HepG2 (cell line): Measurements from ENCODE around the gene OSBPL5. TPM values are rescaled to one million over a fixed set of nuclear protein-coding genes. Genes with fewer than 3 reads are reported as not detected.

Source experiments
- BORCS8-MEF2B ChIP-seq: sonication (generic); formaldehyde crosslinking; IDR thresholded peaks from 2 replicates; pipeline ENCODE4 v1.8.0; 2022; ENCODE audit warnings: mild to moderate bottlenecking, missing genetic modification reagents
- CBX1 ChIP-seq: IDR thresholded peaks from one replicate; pipeline ENCODE4 v1.6.1; 2016; ENCODE audit warnings: antibody characterized with exemption, low read depth
- ELF3 ChIP-seq: IDR thresholded peaks from 2 replicates; pipeline ENCODE4 v1.6.1; 2016; ENCODE audit warnings: missing genetic modification reagents, missing compliant biosample characterization
- GATA4 ChIP-seq: sonication (generic); IDR thresholded peaks from 2 replicates; pipeline ENCODE4 v1.6.1; 2016; ENCODE audit warnings: antibody characterized with exemption, low read depth, borderline replicate concordance
- IKZF4 ChIP-seq: sonication (generic); formaldehyde crosslinking; IDR thresholded peaks from 2 replicates; pipeline ENCODE4 v1.5.1; 2020; ENCODE audit warnings: borderline replicate concordance, mild to moderate bottlenecking, low read depth, missing genetic modification reagents; ENCODE audit errors: not compliant biosample characterization
- PRPF4 ChIP-seq: fragments of 200-400 bp; formaldehyde crosslinking; IDR thresholded peaks from 2 replicates; pipeline ENCODE4 v1.6.1; 2016; ENCODE audit warnings: low read length, low read depth; ENCODE audit not compliant: poor library complexity, severe bottlenecking
- ZBTB21 ChIP-seq: sonication (generic); formaldehyde crosslinking; IDR thresholded peaks from 2 replicates; pipeline ENCODE4 v1.4.0; 2020; ENCODE audit warnings: missing genetic modification reagents
- ZBTB49 ChIP-seq: sonication (generic); formaldehyde crosslinking; IDR thresholded peaks from 2 replicates; pipeline ENCODE4 v1.4.0; 2020; ENCODE audit warnings: missing genetic modification reagents, borderline replicate concordance
- ZKSCAN8 ChIP-seq: IDR thresholded peaks from 2 replicates; pipeline ENCODE4 v1.6.1; 2016; ENCODE audit warnings: borderline replicate concordance, missing genetic modification reagents, missing compliant biosample characterization
- ZNF333 ChIP-seq: sonication (generic); formaldehyde crosslinking; IDR thresholded peaks from 2 replicates; pipeline ENCODE4 v1.4.0; 2020; ENCODE audit warnings: mild to moderate bottlenecking, missing genetic modification reagents, borderline replicate concordance
- ZNF446 ChIP-seq: sonication (generic); formaldehyde crosslinking; IDR thresholded peaks from 2 replicates; pipeline ENCODE4 v1.5.0; 2020; ENCODE audit warnings: mild to moderate bottlenecking, missing genetic modification reagents
- ZNF607 ChIP-seq: sonication (generic); formaldehyde crosslinking; IDR thresholded peaks from 2 replicates; pipeline ENCODE4 v1.5.1; 2020; ENCODE audit warnings: missing genetic modification reagents, mild to moderate bottlenecking, borderline replicate concordance
- ZNF713 ChIP-seq: sonication (generic); formaldehyde crosslinking; IDR thresholded peaks from 2 replicates; pipeline ENCODE4 v1.4.0; 2020; ENCODE audit warnings: mild to moderate bottlenecking, missing genetic modification reagents
- ZNF879 ChIP-seq: sonication (generic); formaldehyde crosslinking; IDR thresholded peaks from 2 replicates; pipeline ENCODE4 v1.8.1; 2023; ENCODE audit warnings: missing genetic modification reagents
- polyA plus RNA-seq, 8 experiments: library from polyadenylated mRNA; depleted of rRNA in 3 of 8; stranded (reverse) in 7 of 8; unstranded in 1 of 8; fragments of >200 nt; fragmentation: Illumina TruSeq in 4 of 8; extraction: Trizol in 4 of 8; gene quantifications; 2 replicates each; pipeline versions ENCODE4 v1.2.1 to v1.2.3, GENCODE V29; 2011 to 2016; ENCODE audit warnings: low read depth in 4 of 8, missing spikeins in 1 of 8, mixed read lengths in 1 of 8; ENCODE audit not compliant: insufficient read depth in 1 of 8
- total RNA-seq, 5 experiments: library from RNA; depleted of rRNA; stranded (reverse); fragments of >200 nt; fragmentation: Illumina TruSeq; extraction: Trizol; gene quantifications; 2 replicates each; pipeline ENCODE4 v1.2.3, GENCODE V29; 2016; ENCODE audit warnings: low read depth in 1 of 5
- TF ChIP-seq, protein P1 (sequence below): sonication (generic); formaldehyde crosslinking; IDR thresholded peaks from 2 replicates; pipeline ENCODE4 v1.4.0; 2020; ENCODE audit warnings: missing genetic modification reagents, borderline replicate concordance
- TF ChIP-seq, protein P2 (sequence below): sonication (generic); formaldehyde crosslinking; IDR thresholded peaks from 2 replicates; pipeline ENCODE4 v1.8.1; 2023; ENCODE audit warnings: mild to moderate bottlenecking, moderate library complexity, missing genetic modification reagents
- TF ChIP-seq, protein P3 (sequence below): sonication (generic); formaldehyde crosslinking; IDR thresholded peaks from 2 replicates; pipeline ENCODE4 v1.5.0; 2020; ENCODE audit warnings: missing genetic modification reagents
- TF ChIP-seq, protein P4 (sequence below): sonication (generic); formaldehyde crosslinking; IDR thresholded peaks from 2 replicates; pipeline ENCODE4 v1.4.0; 2020; ENCODE audit warnings: missing genetic modification reagents, mild to moderate bottlenecking, borderline replicate concordance

OSBPL5 gene
- total and polyA plus RNA-seq, 2 of the 13 experiments (the other 11 are each of a cell fraction or from before 2014, with no cell fraction given): not detected

DNA sequence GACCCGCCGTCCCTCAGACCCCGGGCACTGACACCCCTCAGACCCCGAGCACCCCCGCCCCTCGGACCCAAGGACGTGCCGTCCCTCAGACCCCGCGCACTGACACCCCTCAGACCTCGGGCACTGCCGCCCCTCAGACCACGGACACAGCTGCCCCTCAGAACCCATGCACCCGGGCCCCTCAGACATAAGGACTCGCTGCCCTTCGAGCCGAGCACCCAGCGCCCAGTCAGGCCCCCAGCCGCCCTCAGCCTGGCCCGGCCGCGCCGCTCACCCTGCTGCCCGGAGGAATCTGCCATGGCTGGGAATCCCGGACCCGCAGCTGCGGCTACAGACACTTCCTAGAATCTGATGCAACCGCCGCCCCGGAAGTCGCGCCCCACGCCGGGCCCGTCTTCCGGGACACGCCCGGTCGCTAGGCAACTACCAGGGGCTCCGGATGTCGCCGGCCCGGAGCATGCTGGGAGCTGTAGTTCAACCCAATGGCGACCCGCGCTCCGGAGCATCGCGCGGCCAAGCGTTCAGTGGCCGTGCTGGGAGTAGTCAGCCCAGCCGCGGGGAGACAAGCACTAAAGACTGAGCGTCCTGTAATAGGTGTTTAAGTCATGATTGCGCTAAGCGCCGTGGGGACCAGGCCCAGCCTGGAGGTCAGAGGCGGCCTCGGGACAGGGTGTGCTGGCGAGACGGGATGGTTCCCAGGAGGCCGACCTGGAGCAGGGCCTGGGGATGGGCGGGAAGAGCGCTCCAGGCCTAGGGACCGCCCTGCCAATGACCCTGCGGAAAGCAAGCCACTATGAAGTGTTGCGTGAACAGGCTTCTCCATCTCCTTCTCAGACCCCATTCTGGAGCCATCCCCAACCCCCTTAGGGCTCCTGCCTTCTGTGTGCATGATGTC is 107.8 kb downstream of the OSBPL5 start, which contains the start of gene CARS1 (continued):
- peak; percentile 91 for TF ChIP-seq IKZF4 (CRISPR knock-in tag)
- no peak for TF ChIP-seq ZNF333
- TF ChIP-seq, protein P1, sequence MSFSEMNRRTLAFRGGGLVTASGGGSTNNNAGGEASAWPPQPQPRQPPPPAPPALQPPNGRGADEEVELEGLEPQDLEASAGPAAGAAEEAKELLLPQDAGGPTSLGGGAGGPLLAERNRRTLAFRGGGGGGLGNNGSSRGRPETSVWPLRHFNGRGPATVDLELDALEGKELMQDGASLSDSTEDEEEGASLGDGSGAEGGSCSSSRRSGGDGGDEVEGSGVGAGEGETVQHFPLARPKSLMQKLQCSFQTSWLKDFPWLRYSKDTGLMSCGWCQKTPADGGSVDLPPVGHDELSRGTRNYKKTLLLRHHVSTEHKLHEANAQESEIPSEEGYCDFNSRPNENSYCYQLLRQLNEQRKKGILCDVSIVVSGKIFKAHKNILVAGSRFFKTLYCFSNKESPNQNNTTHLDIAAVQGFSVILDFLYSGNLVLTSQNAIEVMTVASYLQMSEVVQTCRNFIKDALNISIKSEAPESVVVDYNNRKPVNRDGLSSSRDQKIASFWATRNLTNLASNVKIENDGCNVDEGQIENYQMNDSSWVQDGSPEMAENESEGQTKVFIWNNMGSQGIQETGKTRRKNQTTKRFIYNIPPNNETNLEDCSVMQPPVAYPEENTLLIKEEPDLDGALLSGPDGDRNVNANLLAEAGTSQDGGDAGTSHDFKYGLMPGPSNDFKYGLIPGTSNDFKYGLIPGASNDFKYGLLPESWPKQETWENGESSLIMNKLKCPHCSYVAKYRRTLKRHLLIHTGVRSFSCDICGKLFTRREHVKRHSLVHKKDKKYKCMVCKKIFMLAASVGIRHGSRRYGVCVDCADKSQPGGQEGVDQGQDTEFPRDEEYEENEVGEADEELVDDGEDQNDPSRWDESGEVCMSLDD (CRISPR knock-in tag): no peak; the same call in 1 of the 2 replicates
- TF ChIP-seq ZBTB49 (CRISPR knock-in tag): no peak
- TF ChIP-seq CBX1: no peak
- TF ChIP-seq, protein P2, sequence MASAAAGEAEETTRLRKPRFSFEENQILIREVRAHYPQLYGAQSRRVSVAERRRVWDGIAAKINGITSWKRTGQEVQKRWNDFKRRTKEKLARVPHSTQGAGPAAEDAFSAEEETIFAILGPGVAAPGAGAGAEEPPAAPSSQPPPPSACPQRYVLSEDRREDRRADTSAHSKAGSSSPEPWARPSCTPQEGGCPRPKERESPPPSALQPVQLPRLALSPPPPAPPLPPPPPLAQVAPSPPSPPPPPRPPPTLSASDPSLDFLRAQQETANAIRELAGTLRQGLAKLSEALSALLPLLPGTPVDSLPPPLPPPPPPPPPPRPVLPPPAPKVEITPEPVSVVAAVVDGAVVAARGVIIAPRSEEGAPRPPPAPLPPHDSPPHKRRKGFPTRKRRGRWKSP (CRISPR knock-in tag): no peak; the same call in 1 of the 2 replicates
- TF ChIP-seq ELF3 (CRISPR knock-in tag): peak; percentile 72
- no peak for TF ChIP-seq PRPF4
- no peak; the same call in 1 of the 2 replicates for TF ChIP-seq GATA4
- no peak for TF ChIP-seq ZNF713 (CRISPR knock-in tag)
- TF ChIP-seq ZBTB21: no peak
- TF ChIP-seq ZNF879: no peak
- TF ChIP-seq ZKSCAN8 (CRISPR knock-in tag): no peak
- TF ChIP-seq BORCS8-MEF2B (CRISPR knock-in tag): 0 out of 2 replicates have a peak, but pooled peaks have one; percentile 61
- TF ChIP-seq, protein P3, sequence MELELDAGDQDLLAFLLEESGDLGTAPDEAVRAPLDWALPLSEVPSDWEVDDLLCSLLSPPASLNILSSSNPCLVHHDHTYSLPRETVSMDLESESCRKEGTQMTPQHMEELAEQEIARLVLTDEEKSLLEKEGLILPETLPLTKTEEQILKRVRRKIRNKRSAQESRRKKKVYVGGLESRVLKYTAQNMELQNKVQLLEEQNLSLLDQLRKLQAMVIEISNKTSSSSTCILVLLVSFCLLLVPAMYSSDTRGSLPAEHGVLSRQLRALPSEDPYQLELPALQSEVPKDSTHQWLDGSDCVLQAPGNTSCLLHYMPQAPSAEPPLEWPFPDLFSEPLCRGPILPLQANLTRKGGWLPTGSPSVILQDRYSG (CRISPR knock-in tag): 0 out of 2 replicates have a peak, but pooled peaks have one; percentile 52
- TF ChIP-seq, protein P4, sequence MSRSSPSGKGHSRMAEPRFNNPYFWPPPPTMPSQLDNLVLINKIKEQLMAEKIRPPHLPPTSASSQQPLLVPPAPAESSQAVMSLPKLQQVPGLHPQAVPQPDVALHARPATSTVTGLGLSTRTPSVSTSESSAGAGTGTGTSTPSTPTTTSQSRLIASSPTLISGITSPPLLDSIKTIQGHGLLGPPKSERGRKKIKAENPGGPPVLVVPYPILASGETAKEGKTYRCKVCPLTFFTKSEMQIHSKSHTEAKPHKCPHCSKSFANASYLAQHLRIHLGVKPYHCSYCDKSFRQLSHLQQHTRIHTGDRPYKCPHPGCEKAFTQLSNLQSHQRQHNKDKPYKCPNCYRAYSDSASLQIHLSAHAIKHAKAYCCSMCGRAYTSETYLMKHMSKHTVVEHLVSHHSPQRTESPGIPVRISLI (CRISPR knock-in tag): no peak
- TF ChIP-seq ZNF446 (CRISPR knock-in tag): no peak
- peak; percentile 35; the same call in 1 of the 2 replicates for TF ChIP-seq ZNF607 (CRISPR knock-in tag)
